Progenitor cell of endocrine pancreas (in vitro differentiated cells): ENCODE measurements around the gene SNAPC4. TPM values are rescaled to one million over a fixed set of nuclear protein-coding genes. Genes with fewer than 3 reads are reported as not detected.
"Not testable (repeated sequence)": the region's sequence is repeated elsewhere in the genome, so short reads cannot be mapped to it uniquely, and the experiment has no call there.

ENCODE experiments used
- DNase-seq: peaks from one replicate; pipeline ENCODE4 v3.0.0; 2021; ENCODE audit warnings: low spot score; ENCODE audit not compliant: unreplicated experiment
- H3K27ac Mint-ChIP-seq: 2 replicates; pipeline ENCODE4 v1.8.0; 2021; ENCODE audit warnings: mild to moderate bottlenecking, moderate library complexity, mixed read lengths
- H3K27me3 Mint-ChIP-seq: 2 replicates; pipeline ENCODE4 v1.8.0; 2021; ENCODE audit warnings: mixed read lengths
- H3K36me3 Mint-ChIP-seq: 2 replicates; pipeline ENCODE4 v1.8.0; 2022; ENCODE audit warnings: mixed read lengths; ENCODE audit not compliant: insufficient read depth
- H3K4me1 Mint-ChIP-seq: 2 replicates; pipeline ENCODE4 v1.8.0; 2021; ENCODE audit warnings: low read depth, mixed read lengths
- H3K4me3 Mint-ChIP-seq: 2 replicates; pipeline ENCODE4 v1.8.0; 2021; ENCODE audit warnings: low read depth, mild to moderate bottlenecking, moderate library complexity, mixed read lengths
- H3K9me3 Mint-ChIP-seq: 2 replicates; pipeline ENCODE4 v1.8.0; 2021; ENCODE audit warnings: low read depth, mixed read lengths
- CTCF ChIP-seq: fragments of 200-600 bp; sonication (generic); IDR thresholded peaks from one replicate; pipeline ENCODE4 v1.5.0; 2021; ENCODE audit warnings: antibody characterized with exemption, mild to moderate bottlenecking; ENCODE audit not compliant: unreplicated experiment
- total RNA-seq: library from RNA; stranded (reverse); gene quantifications from 2 replicates; pipeline ENCODE4 v1.2.1, GENCODE V29; 2021

The SNAPC4 gene
- total RNA-seq, 1 donor from 2014 or later: 22.3 TPM

GRCh38 chr9:136411378-136411777 lies 11.4 kb upstream of the SNAPC4 start:
- peaks cover 8% of the 10 kb centered on the region for H3K36me3 Mint-ChIP-seq
- peaks cover 18% of the 10 kb centered on the region for H3K4me1 Mint-ChIP-seq
- H3K27ac Mint-ChIP-seq: peak overlapping the region; percentile 98
- no peaks in the 10 kb centered on the region for H3K27me3 Mint-ChIP-seq
- no peak for TF ChIP-seq CTCF
- no peaks in the 10 kb centered on the region for H3K9me3 Mint-ChIP-seq
- no peak for DNase-seq
- H3K4me3 Mint-ChIP-seq: peak overlapping the region; percentile 92

- H3K4me3 Mint-ChIP-seq: peak within 1 kb of the TSS; percentile 92
- no peak for TF ChIP-seq CTCF
Observed at GRCh38 chr9:136410500-136411287, 10.7 kb upstream of the SNAPC4 start, which contains the start of the genes ENTR1 and PMPCA. TSS of gene ENTR1 (minus strand) at chr9:136410614. CDS start at chr9:136410397, 217 bp downstream. TSS of gene PMPCA (plus strand) at chr9:136410658. CDS start at chr9:136410669, 11 bp downstream.

GRCh38 chr9:136409557-136410455 lies 9.8 kb upstream of the SNAPC4 start:
- TF ChIP-seq CTCF: no peak
- no peak for DNase-seq
- Mint-ChIP-seq H3K4me1 (peaks cover 18% of the 10 kb centered on the region), H3K27me3 (no peaks in the 10 kb centered on the region), H3K9me3 (no peaks in the 10 kb centered on the region), H3K27ac (peak overlapping the region; percentile 92), H3K36me3 (peaks cover 11% of the 10 kb centered on the region), H3K4me3 (peak overlapping the region; percentile 88)

More at GRCh38 chr9:136410500-136411287, 10.7 kb upstream of the SNAPC4 start, which contains the start of the genes ENTR1 and PMPCA:
- H3K4me1 Mint-ChIP-seq: peaks cover 18% of the 10 kb centered on the region
- H3K36me3 Mint-ChIP-seq: peaks cover 8% of the 10 kb centered on the region
- peak within 1 kb of the TSS; percentile 98 for H3K27ac Mint-ChIP-seq
- peak; percentile 75 for DNase-seq
- H3K27me3 Mint-ChIP-seq: no peaks in the 10 kb centered on the region
- H3K9me3 Mint-ChIP-seq: no peaks in the 10 kb centered on the region

GRCh38 chr9:136407911-136408310 lies 7.9 kb upstream of the SNAPC4 start:
- Mint-ChIP-seq H3K4me1 (peaks cover 18% of the 10 kb centered on the region), H3K9me3 (no peaks in the 10 kb centered on the region), H3K27ac (no peak overlapping the region), H3K4me3 (peak overlapping the region; percentile 47), H3K27me3 (no peaks in the 10 kb centered on the region), H3K36me3 (peaks cover 12% of the 10 kb centered on the region)
- no peak for DNase-seq
- TF ChIP-seq CTCF: no peak

GRCh38 chr9:136407061-136407460 lies 7.1 kb upstream of the SNAPC4 start:
- peaks cover 12% of the 10 kb centered on the region for H3K36me3 Mint-ChIP-seq
- DNase-seq, H3K4me3 Mint-ChIP-seq, H3K9me3 Mint-ChIP-seq, H3K27me3 Mint-ChIP-seq, H3K27ac Mint-ChIP-seq: not testable (repeated sequence)
- H3K4me1 Mint-ChIP-seq: peaks cover 18% of the 10 kb centered on the region

GRCh38 chr9:136405904-136406303 lies 5.9 kb upstream of the SNAPC4 start:
- Mint-ChIP-seq H3K4me1 (peaks cover 11% of the 10 kb centered on the region), H3K36me3 (peaks cover 12% of the 10 kb centered on the region)
- H3K27ac Mint-ChIP-seq, H3K4me3 Mint-ChIP-seq, DNase-seq, H3K27me3 Mint-ChIP-seq, H3K9me3 Mint-ChIP-seq: not testable (repeated sequence)
